ENCODE measurements around the gene NMNAT1.
A peak's percentile ranks its signal among the peaks of the same experiment; 100 is the strongest.
"Not testable (repeated sequence)": the region's sequence is repeated elsewhere in the genome, so short reads cannot be mapped to it uniquely, and the experiment has no call there.

The NMNAT1 gene

DNA sequence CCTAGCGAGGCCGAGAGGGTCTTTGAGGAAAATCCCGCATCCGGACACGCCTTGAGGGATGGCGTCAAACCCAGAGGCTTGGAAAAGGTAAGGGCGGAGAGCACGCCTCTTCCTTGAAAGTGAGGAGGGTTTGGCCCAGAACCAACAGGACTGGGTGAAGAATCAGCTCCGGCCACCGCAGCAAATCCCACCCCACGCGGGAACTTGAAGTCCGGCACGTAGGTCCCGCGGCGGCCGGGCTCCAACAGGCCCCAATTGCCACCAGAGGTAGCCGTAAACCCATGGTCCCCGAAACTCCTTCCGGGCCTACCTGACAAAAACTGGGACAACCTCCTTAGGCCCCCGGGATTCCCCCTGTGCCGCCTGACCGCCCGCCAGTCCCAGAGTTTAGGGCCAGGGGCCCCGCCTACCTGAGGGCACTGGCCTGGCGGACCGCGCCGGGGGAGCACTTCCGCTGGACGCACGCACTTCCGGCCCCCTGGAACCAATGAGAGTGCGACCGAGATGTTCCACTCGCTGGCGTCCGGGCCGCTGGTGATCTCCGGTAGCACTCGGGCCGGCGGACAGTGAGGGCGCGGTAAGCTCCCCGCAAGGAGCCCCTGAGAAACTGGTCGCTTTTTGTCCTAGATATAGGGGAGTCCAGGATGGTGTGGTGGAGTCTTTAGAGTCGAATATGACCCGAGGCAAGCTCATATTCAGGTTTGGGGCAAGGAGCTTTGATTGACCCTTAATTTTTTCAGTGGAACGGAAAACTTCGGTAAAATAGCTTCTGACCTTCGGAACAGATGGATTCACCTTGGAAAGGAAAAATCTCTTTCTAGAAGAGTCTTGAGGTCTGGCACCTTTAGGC is at the start of gene NMNAT1, which contains the start of gene LZIC:
NMNAT1 (plus strand) TSS at position 537 of the 850 bp plus-strand sequence. CDS start 28,599 bp downstream, outside the sequence.
LZIC (minus strand) TSS at position 453 of the 850 bp plus-strand sequence. CDS start 6,772 bp downstream, outside the sequence.
- DNase-seq = peak; percentile 27 to 90

DNA sequence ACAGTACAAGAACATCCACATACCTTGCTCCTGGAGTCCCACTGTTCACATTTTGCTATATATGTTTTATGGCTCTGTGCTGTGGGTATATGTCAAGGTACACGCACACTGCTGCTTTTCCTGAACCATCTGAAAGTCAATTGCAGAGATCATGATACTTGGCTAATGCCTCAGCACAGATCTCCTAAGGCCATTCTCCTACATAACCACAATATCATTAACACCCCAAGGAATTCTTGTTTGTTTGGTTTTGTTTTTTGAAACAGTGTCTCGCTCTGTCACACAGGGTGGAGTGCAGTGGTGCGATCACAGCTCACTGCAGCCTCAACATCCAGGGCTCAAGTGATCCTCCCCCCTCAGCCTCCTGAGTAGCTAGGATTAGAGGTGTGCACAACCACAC is 49.2 kb upstream of the NMNAT1 start:
- DNase-seq = no peak

DNA sequence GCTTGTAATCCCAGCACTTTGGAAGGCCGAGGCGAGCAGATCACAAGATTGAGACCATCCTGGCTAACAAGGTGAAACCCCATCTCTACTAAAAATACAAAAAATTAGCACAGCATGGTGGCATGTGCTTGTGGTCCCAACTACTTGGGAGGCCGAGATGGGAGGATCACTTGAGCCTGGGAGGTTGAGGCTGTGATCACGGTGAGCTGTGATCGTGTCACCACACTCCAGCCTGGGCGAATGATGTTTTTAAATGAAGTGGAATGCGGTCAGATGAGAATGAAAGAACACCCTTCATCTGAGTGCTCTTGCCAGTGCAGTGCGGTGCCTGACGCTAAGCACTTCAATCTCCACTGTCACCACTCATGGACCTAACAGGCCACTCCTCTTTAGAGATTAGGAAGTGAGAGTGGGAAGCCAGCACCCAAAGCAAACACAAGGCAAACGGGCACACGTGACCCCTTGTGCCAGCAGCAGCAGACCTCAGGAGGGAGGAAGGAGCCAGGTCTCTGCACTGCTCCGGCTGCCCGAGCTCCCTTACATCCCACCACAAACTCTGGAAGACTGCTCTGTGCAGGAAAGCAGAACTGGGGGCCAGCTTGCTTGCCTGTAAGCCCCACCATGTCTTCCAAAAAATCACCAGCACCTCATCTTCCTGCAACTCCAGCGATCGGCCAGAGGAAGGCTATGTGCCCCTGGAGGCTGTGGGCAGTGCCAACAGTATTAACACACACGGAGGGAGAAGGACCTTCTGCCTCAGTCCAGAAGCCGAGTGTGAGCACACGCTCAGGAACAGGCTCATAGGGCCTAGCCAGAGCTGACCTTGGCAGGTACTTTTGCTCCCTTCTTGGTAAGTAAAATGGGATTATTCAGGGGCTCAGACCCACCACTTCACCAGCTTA is 42.9 kb upstream of the NMNAT1 start:
- DNase-seq = peak in 1 of 2 experiments; percentile 50

DNA sequence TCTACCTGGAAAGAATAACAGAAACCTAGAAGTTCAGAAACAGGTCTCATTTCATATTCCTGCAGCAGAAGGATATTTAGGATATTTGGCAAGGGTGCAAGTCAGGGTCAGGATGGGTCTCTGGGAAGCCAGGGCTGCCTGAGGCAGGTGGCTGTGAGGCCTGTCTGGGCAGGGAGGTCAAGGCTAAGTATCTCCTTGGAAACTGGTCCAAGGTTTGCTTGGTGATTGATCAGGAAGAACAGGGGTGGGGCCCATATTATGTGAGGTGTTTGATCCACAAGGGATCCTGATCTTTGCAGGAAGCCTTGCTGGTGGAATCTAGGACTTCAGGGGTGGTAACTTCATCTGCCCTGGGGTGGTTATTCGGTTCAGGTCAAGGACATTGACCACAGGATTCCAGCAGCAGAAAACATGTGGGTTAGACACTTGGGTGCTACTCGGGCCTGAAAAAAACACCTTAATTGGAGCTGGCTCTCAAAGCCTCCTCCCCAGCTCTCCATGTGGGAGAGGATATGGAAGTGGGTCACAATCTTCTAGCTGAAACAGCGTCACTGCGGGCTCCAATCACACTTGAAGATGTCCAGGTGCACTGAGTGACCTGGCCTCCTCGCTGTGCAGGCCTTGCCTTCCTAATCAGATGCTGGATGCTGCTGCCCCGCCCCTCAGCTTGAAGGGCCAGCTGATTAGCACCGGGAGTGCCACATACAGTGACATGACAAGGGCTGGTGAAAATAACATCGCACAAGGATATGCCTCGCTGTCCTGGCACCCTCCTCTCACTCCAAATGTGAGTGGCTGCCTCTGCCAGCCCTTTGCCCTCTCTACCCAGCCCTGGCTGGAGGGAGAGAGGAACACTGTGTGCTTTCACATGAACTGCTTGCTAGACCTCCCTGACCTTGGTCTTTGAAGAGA is 41.9 kb upstream of the NMNAT1 start:
- DNase-seq = no peak

DNA sequence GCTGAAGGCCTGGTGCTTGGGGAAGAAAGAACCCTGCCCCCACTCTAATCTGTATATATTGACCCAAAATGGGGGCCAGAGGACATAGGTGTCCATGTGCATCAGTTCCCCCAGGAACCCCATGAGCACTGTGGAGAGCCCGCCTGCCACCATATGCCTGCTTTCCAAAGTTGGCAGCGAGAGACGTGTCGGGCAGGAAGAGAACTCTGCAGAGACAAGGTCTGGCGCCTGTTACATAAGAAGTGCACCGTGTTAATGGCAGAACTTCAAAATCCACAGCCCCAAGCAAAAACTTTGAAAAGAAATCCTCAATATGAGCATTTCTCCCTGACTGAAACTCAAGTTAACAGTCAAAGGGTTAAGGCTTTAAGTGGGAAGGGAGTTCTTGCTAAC is 41.2 kb upstream of the NMNAT1 start:
- no peak for DNase-seq

DNA sequence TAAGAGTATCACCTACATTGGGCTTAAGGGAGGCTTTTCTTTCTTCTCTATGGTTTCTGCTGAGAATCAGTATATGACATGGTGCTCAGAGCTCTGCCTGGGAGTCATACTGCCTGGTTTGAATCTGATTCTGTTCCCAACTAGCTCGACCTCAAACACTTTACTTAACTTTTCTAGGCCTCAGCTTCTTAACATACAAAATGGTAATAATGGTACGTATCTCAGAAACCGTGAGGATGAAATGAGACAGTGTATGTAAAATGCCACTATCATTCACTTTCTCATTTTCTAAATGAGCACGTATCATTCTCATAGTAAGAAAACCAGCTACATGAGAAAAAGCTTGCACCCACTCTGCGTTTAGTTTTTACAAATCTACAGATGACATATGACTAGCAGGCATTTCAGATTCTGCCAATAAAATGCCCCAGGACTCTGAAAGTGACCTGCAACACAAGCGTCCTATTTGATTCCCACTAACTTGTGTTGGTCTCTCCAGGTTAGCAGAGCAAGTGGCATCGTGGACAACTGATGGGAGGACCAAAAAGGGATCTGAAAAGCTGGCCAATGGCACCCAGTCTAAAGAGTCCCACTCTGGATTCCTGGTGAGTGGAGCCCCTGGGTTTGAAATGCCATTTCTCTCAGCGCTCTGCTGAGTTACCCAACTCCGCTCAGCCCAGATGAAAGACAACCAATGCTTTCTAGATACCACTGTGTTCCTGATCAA is 39.3 kb upstream of the NMNAT1 start:
- no peak for DNase-seq

DNA sequence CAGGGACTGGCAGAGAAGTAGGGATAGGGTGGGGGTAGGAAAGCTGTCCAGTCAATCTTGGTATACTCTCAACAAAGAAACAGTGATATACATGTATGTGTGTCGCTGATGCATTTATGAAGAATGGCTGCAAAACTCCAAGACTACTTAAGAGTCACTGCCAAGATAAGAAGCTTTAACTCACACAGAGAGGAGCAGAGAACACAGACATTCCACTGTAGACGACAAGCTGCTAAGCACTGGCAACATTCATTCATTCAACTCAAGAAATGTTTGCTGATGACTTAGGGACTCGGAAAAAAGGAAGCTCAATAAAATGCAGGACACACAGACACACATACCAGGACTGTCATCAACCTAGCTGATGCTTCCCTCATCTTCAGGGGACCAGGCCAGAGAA is 38.7 kb upstream of the NMNAT1 start:
- DNase-seq = no peak

DNA sequence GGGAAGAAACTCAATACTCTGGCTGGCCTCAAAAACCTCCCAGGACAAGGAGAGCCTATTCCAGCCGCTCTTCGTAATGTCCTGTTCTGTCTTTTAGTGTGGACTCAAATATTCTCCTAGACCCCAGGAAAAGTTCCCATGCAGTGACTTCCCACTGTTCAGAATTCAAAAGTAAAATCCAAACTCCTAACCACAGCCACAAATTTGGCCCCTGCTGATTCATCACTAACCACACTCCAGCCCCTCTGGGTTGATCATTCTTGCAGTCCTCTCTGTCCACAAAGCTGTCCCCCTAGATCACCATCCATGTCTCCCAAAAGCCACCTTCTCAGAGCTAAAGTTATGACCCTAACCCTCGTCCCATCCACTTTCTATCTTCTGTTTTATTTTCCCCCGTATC is 38.3 kb upstream of the NMNAT1 start:
- no peak for DNase-seq

DNA sequence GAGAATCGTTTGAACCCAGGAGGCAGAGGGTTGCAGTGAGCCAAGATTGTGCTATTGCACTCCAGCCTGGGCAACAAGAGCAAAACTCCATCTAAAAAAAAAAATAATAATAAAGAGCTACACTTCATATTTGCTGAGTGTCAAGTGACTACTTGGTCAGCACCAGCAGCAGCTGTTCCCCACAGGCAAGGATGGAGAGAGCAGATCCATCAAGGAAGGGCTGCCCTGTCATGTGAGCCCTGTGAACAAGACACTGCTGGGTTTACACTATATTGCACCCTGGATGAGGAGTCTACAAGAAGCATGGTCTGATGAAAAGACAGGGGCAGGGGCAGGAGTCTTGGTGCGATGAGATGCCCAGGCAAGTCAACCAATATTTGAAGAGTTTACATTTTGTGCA is 36.8 kb upstream of the NMNAT1 start:
- DNase-seq = no peak

DNA sequence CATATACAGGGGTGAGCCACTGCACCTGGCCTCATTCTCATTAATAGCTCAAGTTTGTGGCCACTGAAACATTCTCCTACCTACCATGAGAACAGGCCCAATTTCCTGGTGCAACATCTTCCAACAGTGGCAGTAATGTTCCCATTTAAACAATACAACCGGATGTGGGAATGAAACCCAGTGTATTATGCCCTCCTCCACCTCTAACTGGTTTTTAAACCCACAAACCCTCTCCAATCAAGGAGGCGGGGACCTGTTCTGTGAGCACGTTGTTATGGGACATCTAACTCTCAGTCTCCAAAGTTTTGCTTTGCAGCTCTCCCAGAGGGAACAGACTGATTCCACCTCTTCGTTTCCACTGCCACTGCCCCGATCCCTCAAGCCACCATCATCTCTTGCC is 35.8 kb upstream of the NMNAT1 start:
- DNase-seq = no peak

DNA sequence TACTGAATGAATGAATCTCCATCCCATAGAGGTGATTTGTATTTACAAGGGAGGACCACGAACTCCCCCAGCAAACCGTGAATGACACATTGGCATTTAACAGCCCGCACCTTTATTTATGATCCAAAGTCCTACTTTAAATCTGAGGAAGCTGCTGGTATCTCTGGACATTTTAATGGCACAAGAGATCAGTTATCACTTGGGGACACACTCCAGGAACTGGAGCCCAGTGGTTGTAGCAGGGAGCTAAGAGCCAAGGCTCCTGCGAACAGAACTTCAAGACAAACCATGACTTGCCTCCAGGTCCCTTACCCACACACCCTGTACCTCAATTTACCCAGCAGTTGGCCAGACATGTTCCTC is 34.4 kb upstream of the NMNAT1 start:
- no peak for DNase-seq

DNA sequence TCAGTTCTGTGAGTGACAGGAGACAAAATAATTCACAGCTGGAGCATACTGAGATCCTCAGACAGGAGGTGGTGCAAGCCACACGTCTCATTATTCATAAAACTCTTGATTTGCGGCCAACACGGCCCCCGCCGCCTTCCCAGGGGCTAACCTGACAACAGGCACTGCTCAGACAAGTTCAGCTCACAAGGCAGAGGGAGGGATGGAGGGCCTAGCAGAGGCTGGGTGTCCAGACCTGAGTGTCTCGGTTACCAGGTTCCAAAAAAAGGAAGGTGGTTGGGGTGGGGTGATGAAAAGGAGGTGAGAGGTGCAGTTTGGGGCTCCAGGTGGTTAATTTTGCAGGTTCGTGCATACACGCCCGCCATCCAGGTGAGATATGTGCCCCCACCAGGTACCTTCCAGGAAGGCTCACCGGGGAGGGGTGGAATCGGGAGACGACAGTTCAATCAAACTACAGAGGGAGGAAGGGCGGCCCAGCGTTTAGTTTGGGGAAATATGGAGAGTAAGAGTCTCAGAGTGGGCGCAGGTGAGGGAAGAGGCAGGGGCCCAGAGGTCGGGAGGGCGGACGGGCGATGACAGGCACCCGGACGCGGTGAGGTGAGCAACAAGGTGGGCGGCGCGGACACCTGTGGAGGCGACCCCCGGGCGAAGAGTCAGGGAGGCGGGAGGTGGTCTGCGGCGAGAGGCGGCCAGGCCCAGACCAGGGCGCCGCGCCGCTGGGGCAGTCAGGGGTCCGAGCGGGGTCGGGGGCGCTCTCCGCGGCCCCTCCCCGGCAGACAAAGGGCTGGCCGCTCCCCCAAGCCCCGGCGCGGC is 33.8 kb upstream of the NMNAT1 start:
- DNase-seq = peak in 1 of 2 experiments; percentile 50

DNA sequence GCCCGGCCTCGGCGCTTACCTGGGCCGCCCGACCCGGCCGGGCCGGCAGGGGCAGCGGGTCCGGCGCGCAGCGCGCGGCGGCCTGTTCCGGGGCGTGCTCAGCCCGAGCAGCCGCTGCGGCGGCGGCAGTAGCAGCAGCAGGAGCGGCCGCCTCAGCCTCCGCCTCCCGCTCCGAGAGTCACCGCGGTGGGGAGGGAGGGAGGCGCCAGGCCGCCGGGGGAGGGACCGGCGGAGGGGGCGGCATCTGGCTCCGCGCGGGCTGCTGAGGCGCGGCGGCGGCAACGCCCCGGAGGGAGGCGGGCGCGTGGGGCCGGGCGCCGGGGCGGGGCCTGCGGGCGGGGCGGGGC is 33.2 kb upstream of the NMNAT1 start, which contains the start of gene CTNNBIP1:
CTNNBIP1 (minus strand) TSS at position 194 of the 347 bp plus-strand sequence. CDS start 38,205 bp downstream, outside the sequence.
- DNase-seq = no peak

DNA sequence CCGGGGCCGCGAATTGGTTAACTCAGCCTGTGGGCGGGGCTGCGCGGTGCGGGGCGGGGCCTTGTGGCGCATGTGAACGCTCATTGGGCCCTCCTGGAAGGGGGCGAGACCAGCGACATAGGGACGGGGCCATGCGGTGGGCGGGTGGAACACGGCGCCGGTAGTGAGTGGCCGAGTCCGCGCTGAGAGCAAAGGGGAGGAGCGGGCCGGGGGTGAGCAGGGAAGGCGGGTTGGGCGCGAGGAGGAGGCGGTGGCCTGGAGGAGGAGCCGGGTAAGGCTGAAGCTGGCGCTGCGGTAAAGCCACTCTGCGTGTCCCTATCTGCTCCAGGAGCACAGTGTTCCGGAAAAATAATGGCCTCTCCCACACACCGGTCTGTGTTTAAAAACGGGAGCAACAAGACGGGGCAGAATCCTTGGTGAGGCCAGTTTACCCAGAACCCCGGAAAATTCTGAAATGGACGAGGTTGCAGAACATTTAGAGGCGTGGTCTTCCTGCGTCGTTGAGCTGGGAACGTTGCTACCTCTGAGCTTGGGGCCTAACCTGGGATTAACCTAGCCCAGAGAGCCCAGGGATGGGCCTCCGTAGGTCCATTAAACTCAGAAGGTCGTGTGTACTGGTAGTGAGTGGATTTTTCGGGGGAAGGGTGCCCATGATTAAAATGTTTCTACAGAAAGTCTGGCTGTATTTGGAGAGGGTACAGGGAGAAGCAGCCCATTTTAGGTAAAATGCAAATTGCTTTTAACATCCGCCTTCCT is 32.7 kb upstream of the NMNAT1 start:
- peak; percentile 94 to 98 for DNase-seq

DNA sequence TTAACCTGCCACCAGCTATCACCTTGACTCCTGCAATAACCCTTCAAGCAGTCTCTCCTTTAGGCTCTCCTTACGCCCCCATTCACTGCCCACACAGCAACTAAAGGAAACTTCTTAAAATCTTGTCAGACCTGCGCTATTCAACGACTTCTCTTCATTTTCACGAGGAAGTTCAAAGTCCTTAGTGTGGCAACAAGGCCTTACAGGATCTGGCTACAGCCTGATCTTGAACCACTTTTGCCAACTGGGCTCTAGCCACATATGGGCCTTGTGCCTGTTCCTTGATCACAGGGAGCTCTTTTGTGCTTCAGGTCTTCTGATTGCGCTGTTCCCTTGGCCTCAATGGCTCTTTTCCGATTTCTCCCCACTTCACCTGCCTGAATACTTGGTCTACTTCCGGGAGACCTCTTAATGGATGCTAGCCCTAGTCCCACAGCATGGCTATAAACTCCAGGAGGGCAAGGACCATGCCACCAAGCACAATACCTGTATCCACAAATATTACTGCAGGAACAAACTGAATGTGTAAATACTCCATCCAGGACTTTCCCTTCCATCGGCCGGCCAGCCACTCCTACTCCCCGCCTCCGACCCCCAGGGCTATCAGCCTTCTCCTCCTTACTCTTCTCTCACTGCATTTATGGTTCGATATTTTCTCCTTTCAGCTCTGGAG is 30.9 kb upstream of the NMNAT1 start:
- no peak for DNase-seq

DNA sequence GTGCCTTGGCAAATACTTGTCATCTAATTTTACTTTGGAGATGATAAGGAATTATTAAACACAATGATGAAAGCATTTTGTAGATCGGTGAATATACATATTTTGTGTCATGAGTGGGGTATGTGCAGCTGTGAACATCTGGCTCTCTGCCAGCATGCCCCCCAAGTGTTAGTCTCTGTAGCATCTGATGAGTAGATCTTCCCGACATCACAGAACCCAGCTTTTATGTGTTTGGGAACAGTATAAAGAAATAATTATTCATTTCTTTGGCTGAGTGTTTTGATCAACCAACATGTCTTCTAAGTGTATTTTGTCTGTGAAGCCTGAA is 28.7 kb upstream of the NMNAT1 start:
- no peak for DNase-seq

DNA sequence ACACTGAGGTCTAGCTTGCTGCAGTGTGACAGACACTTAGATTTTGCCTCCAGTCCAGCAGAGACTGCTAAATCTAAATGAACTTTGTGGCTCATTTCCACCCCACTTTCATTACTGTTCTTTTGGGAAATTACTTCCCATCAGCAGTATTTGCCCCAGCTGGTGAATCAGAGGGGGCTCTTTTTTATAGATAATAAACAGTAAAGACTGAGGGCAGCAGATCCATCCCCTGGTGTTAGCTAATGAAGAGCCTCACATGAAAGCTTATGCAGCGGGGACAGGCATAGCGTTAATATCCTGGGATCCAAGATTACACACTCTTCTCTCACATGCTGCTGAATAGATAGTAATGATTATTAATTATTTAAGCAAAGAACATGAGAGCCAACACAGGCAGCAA is 26.8 kb upstream of the NMNAT1 start:
- DNase-seq = no peak

DNA sequence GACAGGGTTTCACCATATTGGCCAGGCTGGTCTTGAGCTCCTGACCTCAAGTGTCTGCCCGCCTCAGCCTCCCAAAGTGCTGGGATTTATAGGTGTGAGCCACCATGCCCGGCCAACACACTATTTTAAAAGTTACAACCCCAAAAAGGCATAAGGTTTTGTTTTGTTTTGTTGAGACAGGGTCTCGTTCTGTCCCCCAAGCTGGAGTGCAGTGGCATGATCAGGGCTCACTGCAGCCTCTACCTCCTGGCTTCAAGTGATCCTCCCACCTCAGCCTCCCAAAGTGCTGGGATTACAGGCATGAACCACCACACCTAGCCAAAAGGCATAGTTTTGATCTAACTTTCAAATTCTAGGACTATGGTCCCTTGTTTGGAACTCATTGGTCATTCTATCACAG is 25.8 kb upstream of the NMNAT1 start:
- not testable (repeated sequence) for DNase-seq

DNA sequence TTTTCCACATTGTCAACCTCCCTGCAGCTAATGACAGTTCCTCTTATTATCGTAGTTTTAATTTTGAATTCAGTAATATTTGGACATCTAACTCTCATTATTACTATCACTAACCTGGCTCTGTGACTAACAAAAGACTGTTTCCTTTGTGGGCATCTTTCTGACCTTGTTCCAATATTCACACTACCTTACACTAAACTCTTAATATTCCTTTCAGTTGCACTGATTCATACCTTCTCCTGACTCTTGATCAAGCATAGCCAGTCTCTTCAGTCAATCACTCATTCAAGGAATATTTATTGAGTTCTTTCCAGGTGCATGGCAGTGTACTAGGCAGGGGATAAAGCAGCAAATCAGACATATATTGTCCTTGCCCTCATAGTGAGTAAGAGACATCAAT is 25.4 kb upstream of the NMNAT1 start:
- no peak for DNase-seq

DNA sequence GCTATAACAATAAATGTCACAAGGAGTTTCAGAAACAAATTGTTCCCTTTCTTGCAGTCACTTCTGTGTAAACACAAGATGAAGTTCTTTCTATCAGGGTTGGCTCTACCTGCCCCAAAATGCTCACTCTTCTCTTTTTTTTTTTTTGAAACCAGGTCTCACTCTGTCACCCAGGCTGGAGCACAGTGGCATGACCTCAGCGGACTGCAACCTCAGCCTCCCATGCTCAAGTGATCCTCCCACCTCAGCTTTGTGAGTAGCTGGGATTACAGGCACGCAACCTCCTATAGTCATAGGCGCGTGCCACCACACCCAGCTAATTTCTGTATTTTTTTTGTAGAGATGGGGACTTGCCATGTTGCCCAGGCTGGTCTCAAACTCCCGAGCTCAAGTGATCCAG is 22.7 kb upstream of the NMNAT1 start:
- no peak for DNase-seq
